KMS-11 (cell line): ENCODE measurements around the gene CLSTN1.
"Not testable (repeated sequence)": the region's sequence is repeated elsewhere in the genome, so short reads cannot be mapped to it uniquely, and the experiment has no call there.

Experiments
- H2AFZ ChIP-seq: fragments of 200-600 bp; sonication (generic); 2 replicates; pipeline ENCODE4 v1.6.1; 2016; ENCODE audit warnings: antibody characterized with exemption, mixed run types, low read depth
- H3K27ac ChIP-seq: fragments of 200-600 bp; sonication (generic); 2 replicates; pipeline ENCODE4 v1.6.1; 2016; ENCODE audit warnings: mild to moderate bottlenecking, mixed run types
- H3K27me3 ChIP-seq: fragments of 200-600 bp; sonication (generic); 2 replicates; pipeline ENCODE4 v1.6.1; 2017; ENCODE audit warnings: mild to moderate bottlenecking, low read depth, mixed run types, moderate library complexity; ENCODE audit not compliant: insufficient read depth
- H3K36me3 ChIP-seq: fragments of 200-600 bp; sonication (generic); 2 replicates; pipeline ENCODE4 v1.6.1; 2017; ENCODE audit warnings: mild to moderate bottlenecking, mixed run types; ENCODE audit not compliant: insufficient read depth
- H3K4me1 ChIP-seq: fragments of 200-600 bp; sonication (generic); 2 replicates; pipeline ENCODE4 v1.6.1; 2016; ENCODE audit warnings: mild to moderate bottlenecking, low read depth, mixed run types; ENCODE audit not compliant: poor library complexity, severe bottlenecking
- H3K4me2 ChIP-seq: fragments of 200-600 bp; sonication (generic); 2 replicates; pipeline ENCODE4 v1.7.0; 2016; ENCODE audit warnings: mild to moderate bottlenecking, mixed run types
- H3K4me3 ChIP-seq: fragments of 200-600 bp; sonication (generic); IDR thresholded peaks from 2 replicates; pipeline ENCODE4 v1.6.1; 2017; ENCODE audit warnings: low read depth, low read length, mixed read lengths; ENCODE audit not compliant: insufficient read depth
- H3K79me2 ChIP-seq: fragments of 200-600 bp; sonication (generic); 2 replicates; pipeline ENCODE4 v1.6.1; 2016; ENCODE audit warnings: low read depth, mixed run types; ENCODE audit not compliant: insufficient read depth
- H3K9ac ChIP-seq: fragments of 200-600 bp; sonication (generic); 2 replicates; pipeline ENCODE4 v1.6.1; 2016; ENCODE audit warnings: mild to moderate bottlenecking, mixed run types
- H4K20me1 ChIP-seq: fragments of 200-600 bp; sonication (generic); 2 replicates; pipeline ENCODE4 v1.6.1; 2016; ENCODE audit warnings: mild to moderate bottlenecking, mixed run types; ENCODE audit not compliant: insufficient read depth
- CTCF ChIP-seq: fragments of 200-600 bp; sonication (generic); conservative IDR thresholded peaks from 2 replicates; pipeline ENCODE4 v1.6.1; 2017; ENCODE audit warnings: low read depth, mild to moderate bottlenecking, antibody characterized with exemption, low read length, moderate library complexity, mixed read lengths

Gene CLSTN1

GRCh38 chr1:9716404-9717192, 107.2 kb downstream of the CLSTN1 start:
- no peaks in the 10 kb centered on the region for H3K27me3 ChIP-seq
- H3K9ac ChIP-seq = no peak overlapping the region
- no peak for TF ChIP-seq CTCF
- H3K4me1 ChIP-seq = peaks cover 4% of the 10 kb centered on the region
- no peak overlapping the region for H3K4me2 ChIP-seq
- no peak overlapping the region for H2AFZ ChIP-seq
- no peaks in the 10 kb centered on the region for H4K20me1 ChIP-seq
- no peaks in the 10 kb centered on the region for H3K79me2 ChIP-seq
- no peak overlapping the region for H3K4me3 ChIP-seq
- H3K27ac ChIP-seq = no peak overlapping the region
- no peaks in the 10 kb centered on the region for H3K36me3 ChIP-seq

- Histone ChIP-seq H4K20me1 (no peaks in the 10 kb centered on the region), H3K4me1 (no peaks in the 10 kb centered on the region), H3K4me2 (no peak overlapping the region), H3K36me3 (no peaks in the 10 kb centered on the region), H3K9ac (no peak overlapping the region), H3K27me3 (no peaks in the 10 kb centered on the region), H3K79me2 (no peaks in the 10 kb centered on the region), H3K4me3 (no peak overlapping the region), H3K27ac (no peak overlapping the region), H2AFZ (no peak overlapping the region)
- no peak for TF ChIP-seq CTCF
Observed at GRCh38 chr1:9715536-9716226, 108.1 kb downstream of the CLSTN1 start.

- H3K4me1 ChIP-seq = no peaks in the 10 kb centered on the region
- TF ChIP-seq CTCF = no peak
- H3K27ac ChIP-seq = no peak overlapping the region
- H3K4me2 ChIP-seq = no peak overlapping the region
- no peak overlapping the region for H3K4me3 ChIP-seq
- no peak overlapping the region for H3K9ac ChIP-seq
- H3K27me3 ChIP-seq = no peaks in the 10 kb centered on the region
- no peaks in the 10 kb centered on the region for H4K20me1 ChIP-seq
- no peak overlapping the region for H2AFZ ChIP-seq
- no peaks in the 10 kb centered on the region for H3K36me3 ChIP-seq
- H3K79me2 ChIP-seq = no peaks in the 10 kb centered on the region
Observed at GRCh38 chr1:9714257-9714718, 109.5 kb downstream of the CLSTN1 start.

GRCh38 chr1:9712767-9713166, 111.0 kb downstream of the CLSTN1 start:
- H2AFZ ChIP-seq, H3K79me2 ChIP-seq, H3K36me3 ChIP-seq, H3K4me2 ChIP-seq, H3K4me1 ChIP-seq, H3K4me3 ChIP-seq, H3K27ac ChIP-seq, H3K27me3 ChIP-seq, H4K20me1 ChIP-seq, H3K9ac ChIP-seq: not testable (repeated sequence)
